Measurements from ENCODE around the gene SLC27A1.
A peak's percentile ranks its signal among the peaks of the same experiment; 100 is the strongest.

The SLC27A1 gene

DNA sequence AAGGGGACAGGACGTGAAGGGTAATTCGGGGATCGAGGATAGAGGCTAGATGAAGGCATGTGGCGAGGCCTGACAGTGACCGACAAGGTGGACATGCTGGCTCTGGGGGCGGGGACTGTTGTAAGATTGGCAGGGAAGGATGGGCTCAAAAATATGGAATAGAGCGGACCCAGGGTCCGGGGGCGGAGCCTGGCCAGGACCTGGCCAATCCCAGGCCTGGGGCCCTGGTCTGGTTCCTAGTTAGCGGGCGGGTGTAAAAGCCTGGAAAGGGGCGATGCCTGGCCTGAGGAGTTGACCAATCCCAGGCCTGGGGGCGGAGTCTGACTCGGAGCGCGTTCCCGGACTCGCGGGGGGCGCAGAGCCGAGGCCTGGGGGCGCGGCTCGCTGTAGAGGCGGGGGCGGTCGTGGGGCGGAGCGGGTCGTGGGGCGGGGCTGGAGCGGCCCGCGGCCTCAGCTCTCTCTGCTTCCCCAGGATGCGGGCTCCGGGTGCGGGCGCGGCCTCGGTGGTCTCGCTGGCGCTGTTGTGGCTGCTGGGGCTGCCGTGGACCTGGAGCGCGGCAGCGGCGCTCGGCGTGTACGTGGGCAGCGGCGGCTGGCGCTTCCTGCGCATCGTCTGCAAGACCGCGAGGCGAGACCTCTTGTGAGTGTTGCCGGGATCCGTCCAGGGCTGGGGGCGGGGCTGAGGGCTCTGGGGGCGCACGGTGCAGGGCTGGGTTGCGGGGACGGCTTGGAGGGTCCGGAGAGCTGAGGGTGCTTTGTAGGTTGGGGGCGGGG lies at the start of gene SLC27A1:
Gene SLC27A1 (plus strand): TSS at position 457 of the 774 bp plus-strand sequence. CDS start 17 bp downstream, at position 474.
- peak; percentile 99 for DNase-seq

DNA sequence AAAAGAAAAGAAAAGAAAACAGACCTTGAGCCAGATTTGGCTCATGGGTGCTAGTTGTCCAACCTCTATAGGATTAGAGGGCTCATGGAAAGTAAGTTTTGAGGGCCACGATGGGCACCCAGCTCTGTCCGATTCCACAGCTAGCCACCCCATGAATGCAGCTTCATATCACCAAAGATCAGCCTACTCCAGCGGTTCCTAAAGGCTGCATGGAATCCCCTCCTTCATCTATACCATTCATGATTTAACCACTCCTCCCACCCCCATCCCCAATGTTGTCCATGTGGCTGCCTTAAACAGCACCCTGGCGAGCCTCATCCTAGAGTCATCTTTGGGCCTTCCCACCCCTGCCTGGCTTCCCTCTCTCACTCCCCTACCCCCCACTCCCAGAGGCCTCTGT lies 48.4 kb upstream of the SLC27A1 start:
- DNase-seq, result no peak

DNA sequence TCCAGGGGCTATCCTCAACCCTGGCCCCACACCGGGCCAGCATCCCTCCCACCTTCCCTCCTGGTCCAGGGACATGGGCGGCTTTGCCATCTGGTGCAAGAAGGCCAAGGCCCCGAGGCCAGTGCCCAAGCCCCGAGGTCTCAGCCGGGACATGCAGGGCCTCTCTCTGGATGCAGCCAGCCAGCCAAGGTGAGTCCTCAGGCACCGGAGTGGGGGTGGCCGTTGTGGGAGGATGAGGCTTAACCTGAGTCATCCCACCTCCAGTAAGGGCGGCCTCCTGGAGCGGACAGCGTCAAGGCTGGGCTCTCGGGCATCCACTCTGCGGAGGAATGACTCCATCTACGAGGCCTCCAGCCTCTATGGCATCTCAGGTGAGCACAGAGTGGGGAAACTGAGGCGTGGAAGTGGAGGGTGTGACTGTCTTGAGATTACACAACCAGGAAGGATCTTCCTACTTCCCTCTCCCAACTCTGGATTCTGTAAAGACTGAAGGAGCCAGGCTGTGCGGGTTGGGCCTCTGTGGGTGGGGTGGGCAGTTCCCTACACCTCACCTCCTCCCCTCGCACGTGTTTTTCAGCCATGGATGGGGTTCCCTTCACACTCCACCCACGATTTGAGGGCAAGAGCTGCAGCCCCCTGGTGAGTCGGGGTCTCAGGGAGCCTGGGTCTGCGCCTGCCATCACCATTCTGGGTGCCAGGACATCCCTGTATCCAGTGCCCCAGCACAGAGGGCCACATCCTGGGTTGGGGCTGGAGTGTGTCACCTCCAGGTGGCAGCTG lies 46.7 kb upstream of the SLC27A1 start:
- no peak for DNase-seq

DNA sequence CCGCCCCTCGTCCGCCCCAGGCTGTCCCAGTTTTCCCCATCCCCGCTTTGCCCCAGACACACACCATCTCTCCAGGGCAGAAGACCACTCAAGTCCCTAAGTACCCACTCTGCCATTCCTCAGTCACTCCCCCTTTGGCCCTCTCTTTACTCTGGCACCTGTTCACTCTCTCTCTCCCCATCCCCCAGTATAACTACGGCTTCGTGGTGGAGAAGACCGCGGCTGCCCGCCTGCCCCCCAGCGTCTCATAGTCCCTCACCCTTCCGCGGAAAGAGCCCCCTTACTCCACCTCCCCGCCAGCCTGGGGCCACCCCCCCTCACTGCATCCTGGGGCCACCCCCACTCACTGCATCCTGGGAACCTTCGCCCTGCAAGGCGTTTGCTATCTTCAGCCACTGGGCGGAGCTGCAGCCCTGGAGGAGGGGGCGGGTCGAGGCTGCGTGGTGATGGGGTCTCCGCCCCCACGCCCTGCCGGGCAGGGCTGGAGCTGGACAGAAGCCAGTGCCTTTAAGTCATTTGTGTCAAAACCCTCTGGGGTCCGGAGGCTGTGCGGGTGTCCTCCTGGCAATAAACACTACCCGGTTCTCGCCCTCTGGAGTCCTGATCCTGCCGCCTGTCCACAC lies 45.5 kb upstream of the SLC27A1 start:
- no peak for DNase-seq

DNA sequence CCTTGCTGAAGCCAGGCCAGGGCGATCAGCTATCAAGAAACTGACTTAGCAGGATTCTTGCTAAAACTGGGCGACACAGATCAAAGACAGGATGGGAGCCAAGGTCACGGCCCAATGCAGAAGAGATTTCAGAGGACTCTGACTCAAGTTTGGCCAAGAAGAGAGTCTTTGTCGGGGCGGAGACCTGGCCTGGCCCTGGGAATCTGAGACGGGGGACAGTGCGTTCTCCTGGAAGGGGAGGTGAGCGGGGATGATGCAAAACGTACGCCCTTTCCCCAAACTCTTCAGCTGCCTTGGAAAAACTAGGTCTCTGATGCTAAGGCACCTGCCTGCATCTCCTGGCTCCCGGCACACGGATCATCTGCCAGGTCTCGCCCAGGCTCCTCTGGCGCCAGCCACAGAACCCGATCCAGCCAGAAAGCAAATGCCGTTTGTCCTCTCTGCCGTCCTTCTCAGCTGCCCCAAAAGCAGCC lies 40.6 kb upstream of the SLC27A1 start:
- no peak for DNase-seq

DNA sequence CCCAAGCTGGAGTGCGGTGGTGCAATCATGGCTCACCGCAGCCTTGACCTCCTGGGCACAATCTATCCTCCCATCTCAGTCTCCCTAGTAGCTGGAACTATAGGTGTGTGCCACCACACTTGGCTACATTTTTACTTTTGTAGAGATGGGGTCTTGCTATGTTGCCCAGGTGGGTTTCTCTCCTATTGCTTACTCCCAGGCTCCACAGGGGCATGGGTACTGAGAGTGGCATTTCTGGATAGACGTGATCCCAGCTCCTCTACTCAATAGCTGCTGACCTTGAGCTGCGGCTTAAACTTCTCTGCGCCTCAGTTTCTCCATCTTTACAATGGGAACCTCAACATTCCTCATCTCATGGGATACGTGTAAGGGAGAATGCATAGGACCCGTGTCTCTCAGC lies 38.9 kb upstream of the SLC27A1 start:
- no peak for DNase-seq

DNA sequence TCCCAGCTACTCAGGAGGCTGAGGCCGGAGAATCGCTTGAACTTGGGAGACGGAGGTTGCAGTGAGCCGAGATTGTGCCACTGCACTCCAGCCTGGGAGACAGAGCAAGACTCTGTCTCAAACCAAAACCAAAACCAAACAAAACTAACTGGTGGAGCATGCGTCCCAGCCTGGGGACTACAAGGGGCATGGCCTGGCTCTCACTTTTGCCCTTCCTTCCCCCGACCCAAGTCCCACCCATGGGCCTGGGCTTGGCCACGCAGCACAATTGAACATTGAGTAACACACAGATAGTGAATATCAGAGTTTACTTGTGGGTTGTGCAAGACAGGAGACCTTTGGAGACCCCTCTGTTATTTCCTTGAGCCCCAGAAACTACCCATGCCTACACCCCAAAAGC lies 35.1 kb upstream of the SLC27A1 start:
- DNase-seq, result no peak

DNA sequence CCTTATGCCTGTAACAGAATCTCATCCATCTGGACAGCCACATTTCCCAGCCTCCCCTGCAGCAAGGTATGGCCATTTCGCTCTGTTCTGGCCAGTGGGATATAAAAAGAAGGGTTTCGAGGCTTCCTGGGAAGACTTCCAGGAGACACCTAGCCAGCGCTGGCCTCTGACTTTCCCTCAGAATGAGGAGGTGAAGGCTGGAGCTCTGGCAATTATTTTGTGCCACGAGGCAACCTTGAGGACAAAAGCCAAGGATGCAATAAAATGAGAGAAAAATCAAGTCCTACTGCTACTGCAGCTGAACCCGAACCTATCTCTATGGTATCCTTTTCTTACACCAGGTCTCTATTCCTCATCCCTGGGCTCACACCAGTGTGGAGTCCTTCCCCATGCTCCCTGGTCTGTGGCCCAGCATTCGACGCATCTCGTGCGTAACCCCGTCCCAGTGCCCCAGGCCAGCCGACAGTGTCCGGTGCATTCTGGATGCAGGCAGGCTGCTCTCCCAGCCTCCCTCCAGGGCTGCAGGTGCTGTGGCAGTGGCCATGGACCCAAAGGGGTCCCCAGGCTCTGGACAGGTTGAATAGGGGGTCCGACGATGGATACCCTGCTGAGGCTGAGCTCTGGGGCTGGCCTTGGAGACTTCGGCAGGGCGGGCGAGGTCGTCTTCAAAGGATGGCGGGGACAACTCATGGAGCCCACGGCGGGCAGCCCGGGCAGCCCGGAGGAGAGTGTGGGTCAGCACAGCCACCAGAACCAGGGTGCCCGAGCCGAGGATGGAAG lies 34.0 kb upstream of the SLC27A1 start:
- DNase-seq, result no peak

DNA sequence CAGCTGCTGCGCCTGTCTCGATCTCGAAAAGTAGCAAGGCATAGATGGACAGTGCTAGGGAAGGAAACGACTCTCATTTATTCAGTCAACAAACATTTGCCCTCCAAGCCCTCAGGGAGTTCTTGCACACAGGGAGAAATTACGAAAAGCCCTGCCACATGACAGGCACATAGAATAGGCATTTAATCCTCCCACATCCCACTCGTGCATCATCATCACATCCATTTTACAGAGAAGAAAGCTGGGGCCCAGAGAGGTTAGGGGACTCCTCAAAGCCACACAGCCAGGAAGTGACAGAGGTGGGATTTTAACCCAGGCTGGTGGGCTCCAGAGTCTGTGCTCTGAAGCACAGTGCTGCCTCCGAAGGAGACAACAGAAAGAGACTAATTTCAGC lies 33.5 kb upstream of the SLC27A1 start:
- DNase-seq, result no peak

DNA sequence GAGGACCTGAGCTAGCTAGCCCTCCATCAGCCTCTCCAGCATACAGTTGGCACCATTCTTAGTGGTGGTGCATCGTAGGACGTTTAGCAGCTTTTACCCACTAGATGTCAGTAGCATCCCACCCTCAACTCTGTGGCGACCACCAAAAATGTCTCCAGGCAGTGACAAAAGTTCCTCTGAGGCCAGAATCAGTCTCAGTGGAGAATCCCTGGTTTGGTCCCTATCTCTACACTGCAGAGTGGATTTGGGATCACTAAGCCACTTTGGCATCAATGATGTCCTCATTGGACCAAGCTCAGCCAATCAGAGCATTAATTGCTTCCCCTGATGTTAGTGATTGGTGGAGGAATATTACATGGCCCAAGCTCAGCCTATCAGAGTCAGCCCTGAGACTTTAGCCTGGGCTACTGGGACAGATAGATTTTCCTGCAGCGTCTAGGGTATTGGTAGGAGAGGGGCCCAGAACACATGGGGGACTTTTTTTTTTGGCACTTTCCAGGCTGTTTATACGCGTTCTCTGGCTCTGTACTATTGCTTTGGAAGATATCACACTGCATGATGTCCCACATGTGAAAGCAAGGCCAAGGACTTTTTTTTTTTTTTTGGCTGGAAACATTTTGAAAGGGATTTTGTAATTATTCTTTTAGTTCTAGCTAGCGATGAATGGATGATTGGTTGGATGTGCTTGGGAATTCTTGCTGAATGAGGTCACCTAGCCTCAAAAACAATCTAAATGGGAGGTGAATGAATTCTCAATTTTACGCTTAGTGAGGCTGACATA lies 28.9 kb upstream of the SLC27A1 start:
- DNase-seq, result peak in 1 of 2 donors; percentile 3

DNA sequence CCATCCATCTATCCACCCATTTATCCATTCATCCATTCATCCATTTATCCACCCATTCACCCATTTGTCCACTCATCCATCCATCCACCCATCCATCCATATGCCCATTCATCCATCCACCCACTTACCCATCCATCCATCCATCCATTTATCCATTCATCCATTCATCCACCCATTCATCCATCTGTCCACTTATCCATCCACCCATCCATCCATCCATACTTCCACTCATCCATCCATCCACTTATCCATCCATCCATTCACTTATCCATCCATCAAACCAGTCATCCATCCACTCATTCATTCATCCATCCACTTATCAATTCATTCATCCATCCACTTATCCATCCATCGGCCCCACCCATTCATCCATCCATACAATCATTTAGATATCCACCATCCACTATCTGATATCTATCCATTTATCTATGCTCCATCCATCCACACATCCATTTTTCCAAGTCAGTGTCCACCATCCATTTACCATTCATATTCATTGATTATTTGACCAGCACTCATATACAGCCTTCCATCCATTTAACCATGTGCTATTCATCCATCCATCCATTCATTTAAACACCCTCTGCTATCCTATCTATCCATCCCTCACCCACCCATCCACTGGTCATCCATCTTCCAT lies 24.7 kb upstream of the SLC27A1 start:
- no peak for DNase-seq

DNA sequence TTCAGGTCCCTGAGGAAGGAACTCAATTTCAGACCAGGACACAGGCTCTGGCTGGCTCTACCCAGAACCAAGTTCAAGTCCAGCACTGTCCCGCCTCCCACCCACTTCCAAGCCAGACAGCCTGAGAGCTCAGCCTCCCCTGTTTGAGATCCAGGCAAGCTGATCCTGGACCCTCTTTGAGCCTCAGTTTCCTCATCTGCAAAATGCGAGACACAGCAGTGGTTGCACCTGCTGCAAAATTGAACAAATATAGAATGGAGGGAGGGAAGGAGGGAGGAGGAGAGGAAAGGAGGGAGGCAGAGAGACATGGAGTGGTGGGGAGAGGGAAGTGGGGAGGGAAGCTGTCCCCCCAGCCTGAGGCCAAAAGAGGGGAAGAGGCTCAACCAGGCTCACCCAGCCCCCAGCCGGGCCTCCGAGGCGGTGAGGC lies 22.6 kb upstream of the SLC27A1 start:
- no peak for DNase-seq

DNA sequence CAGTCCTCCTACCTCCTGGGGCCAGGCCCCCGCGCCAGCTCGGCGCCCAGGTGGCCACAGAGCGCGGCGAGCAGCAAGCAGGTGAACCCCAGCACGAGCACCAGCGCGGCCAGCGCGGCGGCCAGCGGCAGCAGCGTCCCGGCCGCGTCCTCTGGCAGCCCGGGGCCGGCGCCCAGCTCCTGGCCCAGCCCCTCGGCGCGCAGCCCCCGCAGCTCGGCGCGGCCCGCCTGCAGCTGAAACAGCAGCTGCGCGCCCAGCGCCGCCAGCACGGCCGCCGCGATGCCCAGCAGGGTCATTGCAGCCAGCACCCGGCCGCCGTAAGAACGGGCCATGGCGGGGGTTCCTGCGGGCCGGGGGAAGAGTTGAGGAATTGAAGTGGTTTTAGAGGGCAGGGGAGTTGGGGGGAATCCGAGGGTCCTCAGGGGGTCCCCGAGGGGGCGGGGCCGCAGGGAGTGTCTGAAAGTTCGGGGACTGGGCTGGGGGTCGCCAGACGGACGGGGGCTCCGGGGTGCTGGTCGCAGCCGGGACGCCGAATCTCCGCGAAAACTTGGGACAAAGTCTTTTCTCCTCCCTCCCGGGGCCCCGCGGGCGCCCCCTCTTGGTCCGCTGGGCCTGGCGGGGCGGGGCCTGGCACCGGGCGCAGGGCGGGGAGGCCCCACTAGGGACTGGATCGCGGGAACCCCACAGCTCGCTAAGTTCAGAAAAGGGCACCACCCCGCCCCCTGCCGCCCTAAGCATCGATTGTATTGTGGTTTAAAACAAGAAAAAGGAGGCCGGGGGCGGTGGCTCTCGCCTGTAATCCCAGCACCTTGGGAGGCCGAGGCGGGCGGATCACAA lies 22.0 kb upstream of the SLC27A1 start, which contains the start of gene TMEM221:
Gene TMEM221 (minus strand): TSS at position 538 of the 837 bp plus-strand sequence. CDS start 206 bp downstream, at position 332.
- DNase-seq, result no peak

DNA sequence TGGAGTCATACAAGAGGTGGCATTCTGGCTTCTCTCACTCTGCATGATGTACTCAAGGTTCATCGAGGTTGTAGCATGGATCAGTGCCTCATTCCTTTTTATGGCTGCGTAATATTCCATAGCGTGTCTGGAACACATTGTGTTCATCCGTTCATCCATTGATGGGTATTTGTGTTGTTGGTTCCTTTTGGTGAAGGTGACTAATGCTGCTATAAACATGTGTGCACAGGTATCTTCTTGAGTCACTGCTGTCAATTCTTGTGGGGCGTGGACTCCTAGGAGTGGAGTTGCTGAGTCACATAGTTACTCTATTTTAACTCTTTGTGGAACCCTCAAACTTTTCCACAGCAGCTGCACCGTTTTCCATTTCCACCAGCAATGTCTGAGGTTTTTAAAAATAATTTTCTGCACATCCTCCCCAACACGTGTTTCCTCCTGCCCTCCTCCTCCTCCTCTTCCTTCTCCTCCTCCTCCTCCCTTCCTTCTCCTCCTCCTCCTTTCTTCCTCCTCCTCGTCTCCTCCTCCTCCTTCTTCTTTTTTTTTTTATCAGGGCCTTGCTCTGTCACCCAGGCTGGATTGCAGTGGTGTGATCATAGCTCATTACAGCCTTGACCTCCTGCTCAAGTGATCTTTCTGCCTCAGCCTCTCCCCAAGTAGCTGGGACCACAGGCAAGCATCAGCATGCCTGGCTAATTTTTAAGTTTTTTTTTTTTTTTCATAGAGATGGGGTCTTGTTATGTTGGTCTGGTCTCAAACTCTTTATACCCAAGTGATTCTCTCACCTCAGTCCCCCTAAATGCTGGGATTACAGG lies 19.9 kb upstream of the SLC27A1 start:
- no peak for DNase-seq

DNA sequence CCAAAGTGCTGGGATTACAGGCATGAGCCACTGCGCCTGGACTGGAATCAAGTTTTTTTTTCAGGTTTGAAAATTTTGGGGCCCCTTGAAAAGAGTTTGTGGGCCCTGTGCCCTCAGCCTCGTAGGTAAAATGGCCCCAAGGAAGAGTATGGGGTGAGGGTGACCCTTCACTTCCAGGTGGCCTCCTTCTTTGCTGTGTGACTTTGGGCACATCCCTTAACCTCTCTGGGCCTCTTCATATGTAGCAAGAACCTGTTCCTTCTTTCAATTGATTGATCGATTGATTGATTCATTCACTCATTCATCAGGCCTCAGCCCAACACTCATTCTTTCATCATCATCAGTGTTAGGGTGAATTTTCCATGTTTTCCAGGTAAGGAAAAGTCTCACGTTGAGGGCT lies 18.5 kb upstream of the SLC27A1 start:
- no peak for DNase-seq

DNA sequence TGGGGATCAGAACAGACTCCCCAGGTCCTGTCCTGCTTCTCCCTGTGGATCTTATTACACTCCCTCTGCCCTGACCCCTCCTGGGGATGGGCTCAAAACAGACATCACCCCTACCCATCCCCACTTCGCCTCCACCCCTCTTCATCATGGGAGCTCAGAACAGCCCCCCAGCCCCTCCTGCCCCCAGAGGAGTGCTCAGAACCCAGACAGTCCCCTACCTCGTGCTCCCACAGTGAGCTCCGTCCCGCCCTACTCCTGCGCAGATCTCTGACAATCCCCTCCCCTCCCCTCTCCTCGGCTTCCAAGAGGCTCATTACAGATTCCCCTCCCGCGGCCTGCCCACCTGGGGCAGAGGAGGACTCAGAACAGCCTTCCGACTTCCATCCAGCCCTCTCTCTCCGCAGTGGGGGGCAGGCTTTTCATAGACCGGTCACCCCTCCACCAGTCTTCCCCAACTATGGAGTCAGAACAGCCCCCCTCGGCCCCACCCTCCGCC lies 15.7 kb upstream of the SLC27A1 start:
- no peak for DNase-seq

DNA sequence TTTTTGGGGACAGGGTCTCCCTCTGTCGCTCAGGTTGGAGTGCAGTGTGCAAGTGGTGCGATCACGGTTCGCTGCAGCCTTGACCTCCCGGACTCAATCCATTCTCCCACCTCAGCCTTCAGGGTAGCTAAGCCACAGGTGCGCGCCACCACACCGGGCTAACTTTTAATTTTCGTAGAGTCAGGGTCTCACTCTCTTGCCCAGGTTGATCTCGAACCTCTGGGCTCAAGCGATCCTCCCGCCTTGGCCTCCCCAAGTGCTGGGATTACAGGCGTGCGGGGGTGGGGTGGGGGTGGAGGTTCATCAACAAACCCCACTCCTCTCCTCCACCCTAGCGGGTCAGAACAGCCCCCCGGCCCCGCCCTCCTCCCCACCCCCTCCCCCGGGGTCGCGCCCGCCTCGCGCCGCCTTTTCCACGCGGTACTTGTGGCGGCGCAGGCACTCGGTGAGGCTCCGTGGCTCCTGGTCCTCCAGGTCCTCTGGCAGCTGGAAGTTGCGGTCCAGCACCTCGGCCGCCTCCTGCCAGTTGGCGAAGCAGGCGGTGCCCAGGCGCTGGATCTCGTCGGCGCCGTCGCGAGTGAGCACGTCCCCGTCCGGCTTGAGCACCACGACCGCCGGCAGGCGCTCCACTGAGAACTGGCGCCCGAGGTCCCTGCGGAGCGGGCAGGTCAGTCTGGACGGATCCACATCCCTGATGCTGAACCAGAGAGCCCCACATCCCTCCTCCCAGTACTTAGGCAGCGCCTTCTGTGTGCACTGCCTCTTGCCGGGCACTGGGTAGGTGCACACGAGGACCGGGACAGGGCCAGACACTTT lies 14.8 kb upstream of the SLC27A1 start:
- DNase-seq, result no peak

DNA sequence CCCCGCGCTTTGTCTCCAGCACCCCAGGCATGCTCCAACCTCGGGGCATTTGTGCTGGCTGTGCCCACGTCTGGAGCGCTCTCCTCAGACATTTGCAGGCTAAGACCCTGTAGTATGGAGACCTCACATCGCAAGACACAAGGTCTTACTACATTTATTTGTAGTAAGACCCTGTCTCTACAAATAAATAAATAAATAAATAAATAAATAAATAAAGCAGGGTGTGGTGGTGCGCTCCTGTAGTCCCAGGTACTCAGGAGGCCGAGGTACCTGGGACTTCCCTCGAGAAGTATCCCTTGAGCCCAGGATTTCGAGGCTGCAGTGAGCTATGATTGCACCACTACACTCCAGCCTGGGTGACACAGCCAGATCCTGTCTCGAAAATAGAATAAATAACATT lies 14.2 kb upstream of the SLC27A1 start:
- DNase-seq, result no peak

All from hippocampal formation (tissue), 2 donors.